ENCODE results near the gene CAMK2G.
"Not testable (repeated sequence)": the region's sequence is repeated elsewhere in the genome, so short reads cannot be mapped to it uniquely, and the experiment has no call there.

Gene CAMK2G

DNA sequence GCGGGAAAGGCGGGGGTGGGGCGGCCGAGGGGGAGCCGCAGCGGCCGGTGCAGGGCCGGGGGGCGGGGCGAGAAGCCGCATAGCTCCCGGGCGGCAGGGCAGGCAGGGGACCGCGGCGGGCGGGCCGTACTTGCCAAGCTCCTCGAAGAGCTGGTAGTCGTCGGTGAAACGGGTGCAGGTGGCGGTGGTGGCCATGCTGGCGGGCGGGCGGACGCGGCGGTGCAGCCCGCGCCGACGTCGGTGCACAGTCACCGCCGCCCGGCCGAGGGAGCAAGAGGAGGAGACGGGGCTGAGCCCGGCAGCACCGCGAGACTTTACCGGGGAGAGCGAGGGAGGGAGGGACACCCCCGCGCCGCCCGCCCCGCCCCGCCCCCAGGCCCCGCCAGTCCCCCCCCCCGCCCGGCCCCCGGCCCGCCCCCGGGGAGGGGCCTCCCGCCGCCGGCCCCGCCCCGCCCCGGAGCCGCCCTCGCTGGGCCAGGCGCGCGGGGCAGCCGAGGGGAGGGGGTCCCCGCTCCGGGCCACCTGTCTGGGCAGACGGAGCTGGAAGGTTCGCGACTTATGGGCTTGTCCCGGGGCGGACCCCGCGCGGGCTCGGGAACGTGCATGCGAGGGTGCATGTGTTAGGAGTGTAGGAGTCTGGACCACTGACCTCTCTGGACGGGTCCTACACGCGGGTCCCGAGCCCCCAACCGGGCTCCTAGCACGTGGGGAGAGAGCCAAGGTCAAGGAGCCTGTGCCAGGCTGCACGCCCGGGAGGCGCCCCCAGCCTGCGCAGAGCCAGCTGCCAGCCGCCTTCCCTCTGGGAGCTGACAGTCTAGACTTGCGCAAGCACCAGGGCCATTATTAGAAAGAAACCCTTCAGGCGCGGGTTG lies at the start of gene CAMK2G:
Gene CAMK2G, minus strand, starts transcription at position 289 of the 872 bp plus-strand sequence. Its CDS starts 94 bp downstream, at position 195.
- peak in 49 of 56 donors; percentile 19 to 87 (median 57) for DNase-seq

GRCh38 chr10:73922864-73923133 lies 48.4 kb upstream of the CAMK2G start:
- no peak for DNase-seq

GRCh38 chr10:73922007-73922863 lies 47.9 kb upstream of the CAMK2G start:
- no peak for DNase-seq

DNA sequence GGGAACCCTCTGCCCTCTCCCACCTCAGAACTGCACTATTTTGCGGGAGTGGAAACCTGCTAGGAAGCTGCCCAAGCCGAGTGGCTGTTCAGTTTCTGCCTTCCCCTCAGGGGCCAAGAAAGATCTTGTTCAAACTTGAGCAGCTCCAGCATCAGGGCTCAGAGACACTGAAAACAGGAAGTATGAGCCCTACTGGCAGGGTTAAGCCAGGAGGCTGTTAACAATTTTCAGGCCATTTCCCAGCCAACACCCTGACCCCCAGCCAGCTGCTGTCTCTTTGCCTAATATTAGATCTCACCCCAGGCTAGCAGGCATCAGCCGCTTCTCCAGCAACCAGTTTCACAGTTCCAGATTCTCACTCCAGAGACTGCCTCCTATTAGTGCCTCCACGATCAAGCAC lies 45.7 kb upstream of the CAMK2G start:
- DNase-seq = peak in 1 of 56 donors; percentile 23

GRCh38 chr10:73919481-73919880 lies 45.1 kb upstream of the CAMK2G start:
- DNase-seq = not testable (repeated sequence)

GRCh38 chr10:73917566-73918305 lies 43.4 kb upstream of the CAMK2G start:
- DNase-seq = no peak

DNA sequence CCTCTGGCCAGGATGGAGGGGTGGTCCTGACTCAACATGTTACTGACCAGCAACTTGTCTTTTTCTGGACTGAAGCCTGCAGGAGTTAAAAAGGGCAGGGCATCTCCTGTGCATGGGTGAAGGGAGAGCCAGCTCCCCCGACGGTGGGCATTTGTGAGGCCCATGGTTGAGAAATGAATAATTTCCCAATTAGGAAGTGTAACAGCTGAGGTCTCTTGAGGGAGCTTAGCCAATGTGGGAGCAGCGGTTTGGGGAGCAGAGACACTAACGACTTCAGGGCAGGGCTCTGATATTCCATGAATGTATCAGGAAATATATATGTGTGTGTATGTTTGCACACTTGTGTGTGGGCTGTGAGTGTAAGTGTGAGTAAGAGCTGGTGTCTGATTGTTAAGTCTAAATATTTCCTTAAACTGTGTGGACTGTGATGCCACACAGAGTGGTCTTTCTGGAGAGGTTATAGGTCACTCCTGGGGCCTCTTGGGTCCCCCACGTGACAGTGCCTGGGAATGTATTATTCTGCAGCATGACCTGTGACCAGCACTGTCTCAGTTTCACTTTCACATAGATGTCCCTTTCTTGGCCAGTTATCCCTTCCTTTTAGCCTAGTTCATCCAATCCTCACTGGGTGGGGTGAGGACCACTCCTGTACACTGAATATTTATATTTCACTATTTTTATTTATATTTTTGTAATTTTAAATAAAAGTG lies 42.6 kb upstream of the CAMK2G start:
- no peak for DNase-seq

DNA sequence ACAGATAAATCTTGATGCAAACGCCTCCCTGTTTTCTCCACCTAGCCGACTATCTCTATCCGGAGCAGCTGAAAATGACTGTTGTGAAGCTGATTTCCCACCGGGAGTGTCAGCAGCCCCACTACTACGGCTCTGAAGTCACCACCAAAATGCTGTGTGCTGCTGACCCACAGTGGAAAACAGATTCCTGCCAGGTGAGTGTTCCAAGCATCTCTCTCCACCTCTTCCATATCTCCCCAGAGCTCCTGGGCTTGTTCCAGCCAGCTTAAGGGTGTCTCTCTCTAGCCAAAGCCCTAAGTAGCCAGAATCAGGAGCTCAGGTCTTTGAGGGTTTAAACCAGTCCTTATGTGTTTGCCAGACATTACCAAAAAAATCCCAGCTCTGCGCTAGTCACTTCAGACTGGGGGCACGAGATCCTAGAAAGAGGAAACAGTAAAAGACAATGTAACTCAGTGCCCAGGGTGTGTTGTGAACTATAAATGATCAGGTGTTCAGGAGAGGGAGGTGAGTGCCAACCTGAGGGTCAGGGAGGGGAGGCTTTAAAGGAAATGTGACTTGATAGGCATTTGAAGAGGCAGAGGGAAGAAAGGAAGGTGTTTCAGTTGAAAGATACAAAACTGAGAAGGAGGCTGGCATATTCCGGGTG lies 41.0 kb upstream of the CAMK2G start:
- no peak for DNase-seq

GRCh38 chr10:73914036-73914435 lies 39.7 kb upstream of the CAMK2G start:
- DNase-seq = no peak

GRCh38 chr10:73911553-73912004 lies 37.2 kb upstream of the CAMK2G start:
- DNase-seq = no peak

GRCh38 chr10:73910764-73911552 lies 36.6 kb upstream of the CAMK2G start, which contains the start of gene PLAU:
PLAU (plus strand) TSS chr10:73911132; CDS start chr10:73911556, 424 bp downstream.
- peak in 8 of 56 donors; percentile 1 to 29 (median 8) for DNase-seq

DNA sequence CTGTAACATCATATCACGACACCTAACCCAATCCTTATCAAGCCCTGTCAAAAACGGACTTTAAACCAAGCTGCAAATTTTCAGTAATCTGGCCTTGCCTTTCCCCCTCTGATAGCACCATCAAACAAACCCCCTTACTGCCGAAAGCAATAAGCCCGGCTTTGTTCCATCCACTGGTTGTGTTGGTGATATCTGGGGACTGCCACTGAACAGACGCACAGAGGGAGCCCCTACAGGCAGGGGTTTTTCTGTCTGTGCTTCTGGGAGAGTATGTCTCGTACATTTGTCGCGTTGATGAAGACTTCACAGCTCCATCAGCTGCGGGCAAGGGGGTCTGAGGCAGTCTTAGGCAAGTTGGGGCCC lies 36.0 kb upstream of the CAMK2G start:
- DNase-seq = no peak

DNA sequence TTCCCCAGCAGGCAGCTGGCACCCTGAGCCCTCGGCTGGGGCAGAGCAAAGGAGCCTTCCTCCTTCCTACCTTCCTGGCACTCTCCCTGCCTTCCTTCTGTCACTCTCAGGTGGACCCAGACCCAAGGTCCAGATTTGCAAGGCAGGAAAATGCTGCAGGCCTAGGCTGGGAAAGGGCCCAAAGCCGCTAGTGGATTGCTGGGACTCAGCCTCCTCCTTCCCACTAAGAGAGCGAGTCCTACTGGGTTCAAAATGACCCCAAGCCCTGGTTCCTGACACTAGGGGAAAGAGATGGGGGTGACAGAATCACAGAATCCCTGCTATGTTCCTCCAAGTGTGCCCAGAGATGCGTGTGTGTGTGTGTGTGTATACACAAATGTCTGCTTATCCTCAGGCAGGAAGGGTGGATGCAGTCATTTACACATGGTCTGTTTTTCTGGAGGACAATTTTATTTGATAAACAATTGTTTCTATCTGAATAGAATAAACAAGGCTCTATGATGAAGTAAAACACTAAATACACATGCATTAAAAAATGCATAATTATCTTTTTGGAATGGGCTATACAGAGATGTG lies 35.3 kb upstream of the CAMK2G start:
- DNase-seq = no peak

DNA sequence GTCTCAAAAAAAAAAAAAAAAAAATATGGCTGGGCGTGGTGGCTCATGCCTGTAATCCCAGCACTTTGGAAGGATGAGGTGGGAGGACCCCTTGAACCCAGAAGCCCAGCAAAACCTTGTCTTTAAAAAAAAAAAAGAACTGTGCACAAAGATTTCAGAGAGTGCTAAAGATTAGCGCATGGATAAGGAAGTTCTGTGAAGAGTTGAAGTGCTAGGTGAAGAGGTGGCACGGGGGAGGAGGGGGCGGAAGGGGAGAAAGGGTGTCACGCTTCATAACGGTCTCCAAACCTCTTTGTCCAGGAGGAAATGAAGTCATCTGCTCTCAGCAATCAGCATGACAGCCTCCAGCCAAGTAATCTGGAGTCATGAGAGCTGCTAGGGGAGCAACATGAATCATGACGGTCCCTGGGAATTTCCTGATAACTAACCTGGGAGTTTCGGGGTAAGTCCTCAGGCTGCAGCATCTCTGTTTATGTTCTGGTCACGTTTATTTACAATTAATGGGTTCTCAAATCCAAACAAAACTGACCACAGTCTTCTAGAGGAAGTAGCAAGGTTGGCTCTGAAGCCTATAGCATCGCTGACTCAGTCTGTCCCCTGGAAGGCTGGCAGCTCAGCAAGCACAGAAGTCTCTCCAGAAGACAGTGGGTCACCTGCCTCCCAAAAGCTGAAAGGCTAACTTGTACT lies 34.6 kb upstream of the CAMK2G start:
- DNase-seq = no peak

DNA sequence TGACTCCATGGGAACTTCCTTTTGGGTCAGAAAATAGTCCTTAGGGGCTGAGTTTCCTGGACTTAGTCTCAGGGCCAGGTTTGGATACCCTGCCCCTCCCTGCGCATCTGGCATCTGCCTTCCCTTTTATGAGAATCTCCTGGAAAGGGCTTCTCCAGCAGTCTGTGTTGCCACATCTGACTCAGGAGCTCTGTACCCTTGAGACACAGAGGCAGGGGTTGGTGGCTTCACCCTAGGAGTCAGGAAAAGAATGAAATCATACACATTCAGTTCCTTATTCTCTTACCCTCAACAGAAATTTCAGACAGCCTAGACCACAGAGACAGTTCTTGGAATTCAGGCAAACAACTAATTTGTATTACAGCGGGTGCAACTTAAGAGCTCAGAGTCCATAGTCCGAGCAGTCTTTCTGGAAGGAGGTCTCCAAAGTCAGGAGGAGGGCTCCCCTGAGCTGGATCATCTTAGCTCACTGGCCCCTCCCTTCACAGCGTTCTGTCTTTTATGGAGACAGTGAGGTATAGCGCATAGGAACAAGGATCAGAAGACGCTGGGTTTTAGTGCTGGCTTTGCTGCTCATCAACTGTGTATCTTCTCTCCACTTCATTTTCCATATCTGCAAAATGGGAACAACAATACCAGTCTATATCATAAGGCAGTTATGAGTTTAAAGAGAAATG lies 33.6 kb upstream of the CAMK2G start:
- DNase-seq = no peak

DNA sequence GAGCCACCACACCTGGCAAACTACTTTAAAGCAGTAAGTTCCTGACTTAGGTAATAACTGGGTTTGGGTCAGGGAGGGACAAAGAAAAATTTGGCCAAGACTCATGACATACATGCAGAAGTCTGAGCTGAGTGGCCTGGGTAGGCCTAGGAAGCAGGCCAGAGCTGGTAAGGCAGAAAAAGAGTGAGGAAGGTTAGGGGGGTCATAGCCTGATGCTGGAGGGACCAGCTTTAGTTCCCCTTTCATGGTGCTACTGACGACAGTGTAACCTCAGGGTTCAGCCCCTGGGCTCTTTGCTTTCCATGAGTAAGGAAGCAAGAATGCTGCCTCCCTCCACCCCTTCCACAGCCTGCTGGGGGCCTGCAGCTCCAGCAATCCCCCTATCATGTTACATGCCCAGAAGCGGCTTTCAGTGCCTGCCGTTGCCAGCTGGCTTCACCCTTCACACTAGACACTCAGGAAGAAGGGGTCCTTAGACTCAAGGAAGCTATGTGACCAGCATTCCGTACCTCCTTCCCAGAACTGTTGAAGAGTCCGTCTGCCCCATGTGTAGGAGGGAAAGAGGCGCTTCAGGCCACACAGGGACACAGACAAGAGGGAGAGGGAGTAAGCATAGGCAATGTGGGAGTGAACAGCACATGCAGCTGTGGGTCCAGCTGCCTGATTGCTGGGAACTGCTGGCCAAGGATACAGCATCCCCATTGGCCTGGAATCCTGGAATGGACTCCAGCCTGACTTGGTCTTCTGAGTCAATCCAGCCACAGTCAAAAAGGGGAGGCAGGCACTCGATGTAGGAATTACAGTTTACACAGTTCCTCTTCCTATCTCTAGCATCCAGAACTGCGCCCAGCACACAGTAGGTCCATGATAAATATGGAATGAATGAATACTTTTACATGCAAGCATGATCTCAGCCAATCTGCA lies 32.4 kb upstream of the CAMK2G start:
- no peak for DNase-seq

Data from nucleus accumbens (tissue), 56 donors.